NCI-H526 treated with DMSO at 0.1 percent for 48 hours (cell line): ENCODE results near the gene TIAM1.

Experiments
- DNase-seq: peaks from one replicate; lab custom pipeline; 2025; lab: John Stamatoyannopoulos, UW

Gene TIAM1

DNA sequence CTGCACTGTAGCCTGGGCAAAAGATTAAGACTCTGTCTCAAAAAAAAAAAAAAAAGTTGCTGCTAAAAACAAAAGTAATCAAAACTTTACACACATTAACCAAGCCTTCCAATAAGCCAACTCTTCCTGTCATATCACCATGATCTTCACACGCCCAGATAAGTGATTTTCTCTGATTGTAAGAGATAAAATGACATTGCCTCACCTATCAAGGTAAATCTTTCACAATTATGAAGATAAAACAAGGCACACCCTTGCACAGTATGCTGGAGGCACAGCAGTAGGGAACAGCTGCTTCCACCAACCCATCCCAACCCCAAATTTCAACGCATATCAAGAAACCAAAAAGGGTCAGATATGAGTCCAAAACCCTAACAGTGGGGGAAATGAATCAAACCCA is 8.8 kb upstream of the TIAM1 start:
- DNase-seq, result no peak

DNA sequence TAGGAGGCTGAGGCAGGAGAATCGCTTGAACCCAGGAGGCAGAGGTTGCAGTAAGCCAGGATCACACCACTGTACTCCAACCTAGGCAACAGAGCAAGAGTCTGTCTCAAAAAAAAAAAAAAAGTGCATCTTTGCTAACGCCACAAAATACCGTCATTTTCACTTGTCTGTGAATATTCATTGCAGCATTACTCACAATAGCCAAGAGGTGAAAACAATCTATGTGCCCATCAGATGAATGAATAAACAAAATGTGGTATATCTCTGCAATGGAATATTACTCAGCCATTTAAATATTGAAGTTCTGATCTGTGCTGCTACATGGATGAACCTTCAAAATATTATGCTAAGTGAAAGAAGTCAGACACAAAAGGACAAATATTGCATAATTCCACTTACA is 7.9 kb upstream of the TIAM1 start:
- no peak for DNase-seq

DNA sequence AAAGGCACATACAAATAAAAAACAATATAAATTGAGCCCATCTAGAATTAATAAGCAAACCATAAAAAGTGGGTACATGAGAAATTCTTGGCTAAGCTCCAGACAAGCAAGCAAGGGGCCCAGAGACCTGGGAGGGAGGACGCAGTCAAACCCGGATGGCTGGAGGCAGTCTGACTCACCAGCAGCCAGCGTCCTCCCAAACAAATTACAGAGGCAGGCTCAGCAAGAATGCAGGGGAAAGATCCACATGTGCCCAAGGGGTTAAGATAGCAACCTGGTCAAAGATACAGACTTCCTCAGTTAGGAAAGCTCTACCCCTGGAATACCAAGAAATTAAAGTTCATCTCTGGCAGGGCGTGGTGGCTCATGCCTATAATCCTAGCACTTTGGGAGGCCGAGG is 7.4 kb upstream of the TIAM1 start:
- DNase-seq, result no peak

DNA sequence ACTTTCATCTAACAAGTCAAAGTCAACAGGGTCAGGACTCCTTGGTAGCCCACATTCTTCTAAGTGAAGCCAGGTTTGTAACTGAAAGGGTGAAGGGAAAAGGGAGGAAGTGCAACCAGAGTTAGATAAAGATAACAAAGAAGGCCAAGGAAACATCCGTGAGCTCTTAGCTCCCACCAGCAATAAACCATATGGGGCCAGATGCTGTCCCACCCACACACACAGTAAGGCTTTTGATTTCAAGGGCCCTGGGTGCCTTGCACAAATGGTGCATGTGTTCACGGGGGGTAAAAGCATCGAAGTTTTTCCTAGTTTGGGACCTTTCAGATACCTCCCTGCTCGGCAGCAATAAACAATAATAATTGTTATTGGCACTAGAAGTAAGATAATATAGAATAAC is 5.1 kb upstream of the TIAM1 start:
- no peak for DNase-seq

DNA sequence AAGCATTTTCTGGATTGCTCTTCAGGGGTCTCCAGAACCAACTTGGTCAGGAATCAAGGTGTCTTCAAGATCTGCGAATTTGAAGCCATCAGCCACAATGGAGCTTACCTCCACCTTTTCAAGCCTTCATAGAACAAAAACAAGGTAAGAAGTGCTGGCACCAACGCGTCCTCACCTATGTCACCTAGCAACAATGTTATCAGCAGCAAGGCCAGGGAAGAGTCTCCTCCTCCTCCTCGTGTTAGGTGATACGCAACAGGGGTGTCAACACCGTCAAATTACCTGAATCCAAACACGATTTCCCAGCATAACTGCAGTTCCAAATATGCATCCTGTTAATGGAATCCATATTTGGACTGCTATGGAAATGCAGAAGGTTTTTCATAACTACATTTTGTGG is 4.1 kb upstream of the TIAM1 start:
- DNase-seq, result no peak

DNA sequence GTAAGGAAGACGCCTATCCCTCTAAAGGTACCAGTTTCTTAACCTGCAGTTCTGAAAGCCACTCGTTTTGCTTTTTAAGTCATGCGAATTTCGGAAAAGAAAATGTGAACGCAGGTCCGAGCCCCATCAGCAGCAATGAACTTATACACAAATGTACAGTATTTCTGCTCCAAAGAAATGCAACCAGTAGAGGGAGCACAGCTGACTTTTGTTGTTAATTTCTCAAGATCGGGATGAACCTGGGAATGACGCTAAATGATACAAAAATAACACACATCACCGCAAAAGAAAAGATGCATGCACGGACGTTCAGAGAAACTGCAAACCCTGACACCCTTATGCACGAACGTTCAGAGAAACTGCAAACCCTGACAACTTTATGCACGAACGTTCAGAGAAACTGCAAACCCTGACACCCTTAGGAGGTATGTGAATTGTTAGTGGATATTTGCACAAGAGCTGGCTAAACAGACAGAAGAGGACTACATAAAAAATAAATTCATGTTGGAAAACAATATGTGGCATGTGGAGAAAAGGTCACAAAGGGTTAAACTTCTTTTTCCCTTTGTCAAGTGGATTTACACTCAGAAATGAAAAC is 3.5 kb upstream of the TIAM1 start:
- peak; percentile 29 for DNase-seq

DNA sequence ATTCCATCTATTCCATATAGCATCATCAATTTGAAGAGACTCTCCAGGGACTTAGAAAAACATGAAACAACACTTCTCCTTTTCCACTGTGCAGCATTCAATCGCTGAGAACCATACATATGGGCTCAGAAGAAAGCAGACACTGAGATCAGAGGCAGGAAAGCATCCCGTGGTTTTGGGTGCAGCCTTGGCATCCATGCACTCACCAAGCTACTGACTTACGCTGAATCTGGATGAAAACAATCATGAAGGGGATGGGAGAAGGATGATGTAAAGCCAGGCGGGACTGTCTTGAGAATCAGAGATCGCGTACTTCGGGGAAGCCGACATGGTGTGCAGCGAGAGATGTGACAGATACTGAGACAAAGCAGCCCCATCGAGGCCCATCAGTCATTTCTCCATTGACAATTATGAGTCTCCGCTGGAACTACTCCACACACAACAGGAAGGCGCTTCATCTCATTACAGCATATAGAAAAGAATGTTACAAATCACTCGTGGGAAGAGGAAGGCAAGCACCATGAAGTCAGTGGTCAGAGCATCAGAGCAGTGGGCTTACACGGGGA is 2.3 kb upstream of the TIAM1 start:
- no peak for DNase-seq

DNA sequence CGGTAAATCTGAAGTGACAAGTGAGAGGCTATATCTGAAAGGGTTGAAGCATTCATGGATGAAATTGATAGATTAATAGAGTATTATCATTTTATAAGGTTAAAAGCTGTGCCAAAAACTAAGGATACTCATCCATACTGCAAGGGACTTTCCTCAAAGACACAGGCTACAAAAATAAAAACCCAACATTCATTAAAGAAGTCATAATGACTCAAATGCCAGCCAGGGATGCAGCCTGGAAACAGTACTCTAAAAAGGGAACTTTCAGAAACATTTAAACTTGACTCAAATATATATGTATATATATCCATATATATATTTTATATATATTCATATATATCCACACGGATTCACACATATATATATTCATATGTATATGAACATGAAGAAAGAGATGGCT is 1.1 kb upstream of the TIAM1 start:
- no peak for DNase-seq

DNA sequence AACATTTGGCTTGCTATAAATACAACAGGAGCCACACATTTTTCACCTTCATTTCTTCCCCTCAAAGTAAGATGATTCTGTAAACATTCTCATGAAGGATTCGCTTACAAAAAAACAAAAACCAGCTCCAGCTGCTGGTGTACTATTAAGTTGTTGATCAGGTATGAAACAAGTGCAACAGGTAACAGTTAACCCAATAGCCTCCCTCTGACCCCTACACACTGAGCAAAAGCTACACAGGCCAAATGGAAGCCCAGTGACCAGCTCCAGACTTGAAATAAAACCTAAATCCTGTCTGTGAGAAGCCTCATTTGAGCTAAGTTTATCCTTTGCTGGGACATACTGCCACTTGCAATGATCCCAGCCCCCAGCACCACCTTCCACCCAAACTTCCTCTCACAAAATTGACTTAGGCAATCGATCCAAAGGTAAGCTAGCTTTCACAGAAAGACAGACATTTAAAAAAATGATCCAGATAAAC is 991 bp downstream of the TIAM1 start:
- no peak for DNase-seq

DNA sequence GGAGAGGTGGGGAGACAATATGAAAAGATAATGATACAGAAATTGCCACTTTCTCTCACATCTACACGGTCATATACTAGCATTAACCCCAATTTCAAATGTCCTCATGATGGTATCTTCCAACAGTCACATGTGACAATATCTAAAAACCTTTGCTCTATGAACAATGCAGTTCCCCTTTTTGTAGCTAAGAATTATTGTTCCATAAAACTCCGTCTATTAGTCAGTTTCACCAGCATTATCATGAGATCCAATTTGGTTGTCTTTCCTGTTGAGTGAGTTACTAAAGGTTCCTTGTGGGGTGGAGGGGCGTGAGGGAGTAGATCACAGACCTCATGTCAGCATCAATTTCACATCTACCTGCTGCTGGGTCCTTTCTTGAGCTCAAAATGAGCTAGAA is 1.7 kb downstream of the TIAM1 start:
- DNase-seq, result no peak

DNA sequence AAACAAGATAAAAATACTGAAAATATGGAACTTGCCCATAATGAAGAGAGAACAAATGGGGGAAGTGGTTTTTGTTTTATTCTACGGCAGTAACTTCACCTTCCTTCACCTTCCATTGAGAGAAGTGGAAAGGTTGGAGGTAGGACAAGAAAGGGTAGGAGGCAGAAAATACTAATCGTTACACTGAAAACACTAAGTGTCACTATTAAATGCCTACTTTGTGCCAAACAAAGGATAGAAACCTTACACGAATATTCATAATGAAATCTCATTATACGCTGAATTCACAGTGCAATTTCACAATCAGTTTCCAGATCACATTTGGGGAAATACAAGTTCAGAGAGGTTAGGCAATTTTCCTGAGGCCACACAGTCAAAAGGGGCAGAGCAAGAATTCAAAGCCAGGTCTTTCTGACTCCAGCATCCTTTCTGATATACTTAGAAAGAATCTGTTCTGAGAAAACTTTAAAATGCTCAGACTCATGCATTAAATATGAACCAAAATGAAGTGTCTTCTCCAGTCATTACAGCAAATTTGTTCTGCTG is 3.0 kb downstream of the TIAM1 start:
- no peak for DNase-seq

DNA sequence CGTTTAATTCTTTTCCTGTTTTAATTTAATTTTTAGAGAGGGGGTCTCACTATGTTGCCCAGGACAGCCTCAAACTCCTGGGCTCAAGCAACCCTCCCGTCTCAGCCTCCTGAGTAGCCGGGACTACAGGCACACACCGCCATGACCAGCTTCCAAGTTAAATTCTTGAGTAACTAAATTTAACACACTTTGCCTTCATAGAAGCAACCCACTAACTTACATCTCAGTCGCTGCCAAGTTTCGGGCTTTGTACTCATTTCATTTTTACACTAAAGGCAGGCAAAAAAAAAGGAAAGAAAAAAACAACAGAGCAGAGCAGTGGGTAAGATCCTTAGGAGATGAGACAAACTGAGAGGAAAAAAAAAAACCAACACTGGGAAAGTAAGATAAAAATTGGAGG is 3.5 kb downstream of the TIAM1 start:
- no peak for DNase-seq

DNA sequence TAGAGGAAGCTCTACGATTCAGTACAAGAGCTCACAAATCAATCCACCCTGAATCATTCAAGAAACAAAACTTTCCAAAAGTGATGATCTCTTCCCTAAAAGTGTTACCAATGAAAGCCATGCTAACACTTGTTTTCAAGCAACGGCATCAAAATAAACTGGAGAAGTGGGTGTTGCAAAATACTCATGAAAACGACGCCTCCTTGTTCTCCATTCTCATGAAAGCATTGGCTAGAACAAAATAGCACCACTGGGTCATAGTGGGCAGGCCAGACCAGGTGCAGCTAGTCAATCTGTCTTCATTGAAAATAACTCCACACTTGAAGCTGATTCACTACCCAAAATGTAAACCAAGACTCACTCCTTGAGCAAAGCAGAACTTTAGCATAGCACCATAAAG is 4.3 kb downstream of the TIAM1 start:
- DNase-seq, result no peak

DNA sequence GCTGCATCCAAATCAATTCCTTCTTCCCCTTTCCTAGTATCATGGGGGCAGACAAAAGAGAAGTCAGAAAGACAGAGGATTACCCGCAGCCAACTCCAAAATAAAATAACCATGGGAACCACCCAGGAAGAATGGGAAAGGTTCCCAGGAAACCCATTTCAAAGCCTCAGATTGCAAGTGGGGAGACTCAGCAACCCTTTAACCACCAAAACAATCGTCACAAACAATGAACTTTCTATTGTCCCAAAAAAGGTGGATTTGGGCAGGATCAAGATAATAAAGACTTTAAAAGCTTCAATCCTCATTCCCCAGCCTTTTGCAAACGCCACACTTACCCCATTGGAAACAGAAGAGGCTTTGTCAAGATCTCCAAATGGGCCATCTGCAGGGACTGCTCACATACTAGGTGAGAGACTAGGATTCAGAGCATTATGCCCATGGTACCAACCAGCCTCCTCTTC is 5.1 kb downstream of the TIAM1 start:
- no peak for DNase-seq

DNA sequence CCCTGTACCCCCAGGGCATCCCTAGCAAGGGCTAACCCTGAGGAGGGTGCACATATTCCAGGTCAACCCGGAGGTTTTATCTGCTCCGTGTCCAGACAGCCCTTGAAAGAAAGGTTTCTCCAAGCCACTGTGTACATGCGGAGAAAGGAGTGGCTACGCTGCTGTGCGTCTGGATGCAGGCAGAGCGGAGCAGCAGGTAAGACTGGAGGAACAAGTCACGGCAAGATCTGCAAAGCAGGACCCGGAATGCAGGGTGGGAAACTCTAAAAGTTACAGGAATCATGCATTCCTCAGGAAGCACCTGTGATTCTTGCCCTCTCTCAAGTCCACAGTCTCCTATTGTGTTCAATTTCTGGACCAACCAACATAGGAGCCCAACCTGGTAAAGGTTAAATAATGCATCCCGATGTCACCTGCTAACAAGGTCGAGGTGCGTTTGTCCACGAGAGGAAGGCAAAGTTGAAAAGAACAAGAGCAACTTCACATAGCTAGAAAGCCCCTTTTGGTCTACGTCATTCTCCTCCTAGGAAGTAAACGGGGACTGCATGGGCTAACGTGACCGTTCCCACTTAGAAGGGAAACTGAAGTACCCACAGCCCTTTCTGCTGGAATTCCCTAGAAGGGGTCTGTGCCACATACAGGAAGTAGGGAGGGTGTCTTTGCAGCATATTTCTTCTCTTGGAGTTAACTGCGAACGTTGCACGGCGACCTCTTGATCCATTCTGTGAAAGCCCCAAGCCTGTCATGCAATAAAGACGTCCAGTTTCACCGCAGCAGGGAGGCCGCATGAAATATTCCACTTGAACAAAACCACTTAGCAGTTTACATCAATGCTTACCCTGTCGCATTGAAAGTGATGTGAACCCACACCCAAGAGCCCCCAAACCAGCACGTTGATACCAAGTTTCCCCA is 5.8 kb downstream of the TIAM1 start:
- DNase-seq, result no peak

DNA sequence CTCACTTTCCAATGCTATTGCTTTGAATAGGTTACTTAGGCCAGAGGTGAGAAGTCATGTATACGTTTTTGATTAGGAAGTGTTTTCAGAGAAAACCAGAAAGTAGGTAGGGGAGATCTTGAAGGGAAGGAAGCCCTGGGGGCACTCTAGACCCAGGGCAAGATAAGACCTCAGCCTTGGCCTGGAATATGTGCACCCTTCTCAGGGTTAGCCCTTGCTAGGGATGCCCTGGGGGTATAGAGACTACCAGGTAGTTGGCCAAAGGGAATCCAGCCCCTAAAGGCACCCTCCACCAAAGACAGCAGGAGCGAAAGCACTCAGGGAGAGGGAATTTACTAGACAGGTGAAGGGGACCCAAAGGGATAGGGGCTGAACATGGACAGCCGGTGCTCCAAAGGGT is 7.0 kb downstream of the TIAM1 start:
- DNase-seq, result no peak

DNA sequence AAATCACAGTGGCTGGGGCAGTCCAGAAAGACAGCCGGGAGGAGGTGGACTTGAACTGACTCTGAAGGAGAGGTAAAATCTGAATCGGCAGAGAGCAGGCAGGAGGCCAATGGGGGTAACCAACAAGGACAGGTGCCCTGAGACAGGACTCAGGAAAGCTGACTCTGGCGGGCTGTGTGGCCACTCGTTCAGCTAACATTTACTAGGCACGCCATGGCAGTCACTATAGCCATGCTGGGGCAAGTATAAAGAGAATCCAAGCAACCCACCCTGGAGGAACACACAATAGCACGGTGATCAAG is 7.4 kb downstream of the TIAM1 start:
- no peak for DNase-seq

DNA sequence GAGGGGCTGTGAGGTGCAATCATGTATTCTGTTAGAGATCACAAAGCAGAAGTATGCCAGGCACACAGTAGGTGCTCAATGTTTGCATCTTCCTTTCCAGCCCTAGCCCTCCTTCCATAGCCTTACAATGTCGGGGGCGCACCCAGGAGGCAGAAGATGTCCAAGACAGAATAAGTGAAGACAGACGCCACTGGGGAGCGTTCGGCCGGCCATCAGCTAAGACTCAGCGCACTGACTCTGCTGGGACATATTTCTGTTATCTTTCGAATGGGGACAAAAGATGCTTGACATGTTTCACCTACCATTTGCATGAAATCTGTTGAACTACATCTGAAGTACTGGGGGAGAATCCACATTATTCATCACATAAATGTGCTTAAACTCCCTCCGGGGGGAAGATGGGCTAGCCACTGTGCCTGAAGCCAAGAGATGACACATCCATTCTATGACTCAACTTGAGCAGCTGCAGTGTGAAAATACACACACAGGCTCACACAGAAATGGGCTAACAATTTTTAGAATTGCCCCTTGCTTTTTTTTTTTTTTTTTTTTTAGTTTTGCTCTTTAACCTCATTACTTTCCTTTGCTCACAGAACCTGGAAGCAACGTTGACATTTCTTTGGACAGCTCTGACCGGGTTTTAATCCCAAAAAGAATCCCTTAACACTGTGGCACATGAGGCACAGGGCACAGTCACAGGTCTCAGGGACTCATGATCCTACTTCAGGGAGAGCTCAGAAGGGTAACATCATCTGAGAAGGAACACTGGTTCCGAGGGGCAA is 7.9 kb downstream of the TIAM1 start:
- DNase-seq, result no peak

DNA sequence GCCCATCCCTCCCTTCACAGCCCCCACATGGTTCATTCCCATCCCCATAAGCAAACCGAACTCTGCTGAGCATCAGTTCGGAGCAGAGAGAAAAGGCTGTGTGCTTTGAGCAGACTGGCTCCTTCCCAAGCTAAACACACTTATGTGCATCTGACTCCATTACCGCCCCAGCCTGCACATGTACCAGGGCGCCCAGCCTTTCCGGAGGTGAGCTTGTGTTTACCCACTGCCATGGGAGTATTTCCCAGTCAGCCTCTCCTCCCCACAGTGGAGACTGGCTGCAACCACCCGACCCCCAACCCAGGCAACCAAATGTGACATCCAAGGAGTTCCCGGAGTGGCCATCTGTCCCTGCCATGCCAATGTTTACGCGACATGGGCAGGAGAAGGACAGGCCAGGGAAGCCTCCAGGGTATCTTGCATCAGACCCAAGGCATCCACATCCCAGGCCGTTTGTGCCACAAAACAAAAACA is 9.4 kb downstream of the TIAM1 start:
- no peak for DNase-seq

DNA sequence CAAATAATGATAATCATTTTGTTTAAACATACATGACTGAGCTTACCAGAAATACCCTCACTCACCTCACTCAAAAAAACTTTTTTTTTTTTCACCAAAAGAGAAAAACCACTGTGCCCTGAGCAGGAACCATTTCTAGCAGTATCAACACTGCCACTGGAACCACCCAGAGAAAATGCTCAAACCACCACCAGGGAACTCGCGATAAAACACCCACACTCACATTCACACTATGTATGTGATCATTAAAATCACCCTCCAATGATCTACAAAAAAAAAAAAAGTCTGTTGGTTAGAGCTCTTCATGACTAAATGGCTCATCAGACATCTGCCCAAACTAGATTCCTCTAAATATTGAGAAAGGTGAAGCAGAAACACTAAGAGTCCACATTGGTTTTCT is 11.5 kb downstream of the TIAM1 start:
- no peak for DNase-seq

DNA sequence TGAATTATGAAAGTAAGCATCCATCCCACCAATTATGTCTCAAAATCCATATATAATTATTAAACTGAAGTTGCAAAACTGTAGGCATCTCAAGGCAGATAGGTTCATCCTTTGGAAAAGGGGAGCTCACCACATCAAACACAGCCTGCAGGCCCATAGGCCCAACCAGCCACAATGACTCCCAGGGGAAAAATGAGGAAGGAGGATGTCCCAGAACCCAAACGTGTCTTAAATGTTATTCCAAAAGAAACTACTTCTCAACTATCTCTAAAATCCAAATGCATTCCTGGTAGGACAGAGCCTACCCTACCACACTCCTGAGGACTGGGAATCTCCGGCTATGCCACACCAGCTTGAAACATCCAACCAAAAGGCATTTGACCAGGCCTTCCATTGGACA is 12.8 kb downstream of the TIAM1 start:
- no peak for DNase-seq

DNA sequence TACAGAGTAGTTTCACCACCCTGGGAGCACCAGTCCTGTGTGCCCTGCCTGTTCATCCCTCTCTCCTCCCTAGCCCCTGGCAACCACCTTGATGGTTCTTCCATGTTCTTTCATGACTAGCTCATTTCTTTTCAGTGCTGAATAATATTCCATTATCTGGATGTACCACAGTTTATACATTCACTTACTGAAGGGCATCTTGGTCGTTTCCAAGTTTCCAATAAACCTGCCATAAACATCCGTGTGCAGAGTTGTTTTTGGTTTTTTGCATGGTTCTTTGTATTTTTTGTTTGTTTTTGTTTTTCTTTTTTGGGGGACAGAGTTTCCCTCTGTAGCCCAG is 13.9 kb downstream of the TIAM1 start:
- DNase-seq, result no peak
